ENCODE results near the gene TIFAB.

Gene TIFAB

GRCh38 chr5:135480511-135480910, 28.4 kb upstream of the TIFAB start:
- DNase-seq (ENCODE audit: insufficient read length) = no peak
- no peak for TF ChIP-seq POLR2A (IDR thresholded peaks at IDR 0.05; ENCODE audit: low read depth, low read length)
- TF ChIP-seq TAF1 (IDR thresholded peaks at IDR 0.05; ENCODE audit: borderline replicate concordance, low read depth, low read length) = no peak
- TF ChIP-seq POLR2AphosphoS5 (IDR thresholded peaks at IDR 0.05; ENCODE audit: low read depth, low read length) = no peak
- FAIRE-seq = no peak

GRCh38 chr5:135478938-135479337, 26.8 kb upstream of the TIFAB start:
- DNase-seq (ENCODE audit: insufficient read length) (no peak), FAIRE-seq (no peak)
- TF ChIP-seq TAF1 (IDR thresholded peaks at IDR 0.05; ENCODE audit: borderline replicate concordance, low read depth, low read length) (no peak), POLR2A (IDR thresholded peaks at IDR 0.05; ENCODE audit: low read depth, low read length) (no peak), POLR2AphosphoS5 (IDR thresholded peaks at IDR 0.05; ENCODE audit: low read depth, low read length) (no peak)

GRCh38 chr5:135477613-135478066, 25.5 kb upstream of the TIFAB start:
- FAIRE-seq (no peak), DNase-seq (ENCODE audit: insufficient read length) (no peak)

GRCh38 chr5:135476615-135477581, 24.7 kb upstream of the TIFAB start:
- TF ChIP-seq POLR2AphosphoS5 (IDR thresholded peaks at IDR 0.05; ENCODE audit: low read depth, low read length) (no peak), TAF1 (IDR thresholded peaks at IDR 0.05; ENCODE audit: borderline replicate concordance, low read depth, low read length) (no peak), POLR2A (IDR thresholded peaks at IDR 0.05; ENCODE audit: low read depth, low read length) (no peak)
- FAIRE-seq (no peak), DNase-seq (ENCODE audit: insufficient read length) (no peak)

More at GRCh38 chr5:135477613-135478066, 25.5 kb upstream of the TIFAB start:
- no peak for TF ChIP-seq POLR2AphosphoS5 (IDR thresholded peaks at IDR 0.05; ENCODE audit: low read depth, low read length)
- no peak for TF ChIP-seq TAF1 (IDR thresholded peaks at IDR 0.05; ENCODE audit: borderline replicate concordance, low read depth, low read length)
- TF ChIP-seq POLR2A (IDR thresholded peaks at IDR 0.05; ENCODE audit: low read depth, low read length) = no peak

- DNase-seq (ENCODE audit: insufficient read length) (no peak), FAIRE-seq (no peak)
- TF ChIP-seq TAF1 (IDR thresholded peaks at IDR 0.05; ENCODE audit: borderline replicate concordance, low read depth, low read length) (no peak), POLR2AphosphoS5 (IDR thresholded peaks at IDR 0.05; ENCODE audit: low read depth, low read length) (no peak)
These were observed 22.0 kb upstream of the TIFAB start for GRCh38 chr5:135473956-135474670.

- TF ChIP-seq TAF1 (IDR thresholded peaks at IDR 0.05; ENCODE audit: borderline replicate concordance, low read depth, low read length) (no peak), POLR2AphosphoS5 (IDR thresholded peaks at IDR 0.05; ENCODE audit: low read depth, low read length) (no peak), POLR2A (IDR thresholded peaks at IDR 0.05; ENCODE audit: low read depth, low read length) (no peak)
- DNase-seq (ENCODE audit: insufficient read length) (no peak), FAIRE-seq (no peak)
These were observed 20.0 kb upstream of the TIFAB start for GRCh38 chr5:135472141-135472540.

GRCh38 chr5:135471726-135472125, 19.6 kb upstream of the TIFAB start:
- TF ChIP-seq POLR2A (IDR thresholded peaks at IDR 0.05; ENCODE audit: low read depth, low read length) (no peak), POLR2AphosphoS5 (IDR thresholded peaks at IDR 0.05; ENCODE audit: low read depth, low read length) (no peak), TAF1 (IDR thresholded peaks at IDR 0.05; ENCODE audit: borderline replicate concordance, low read depth, low read length) (no peak)
- FAIRE-seq = no peak
- DNase-seq (ENCODE audit: insufficient read length) = no peak

GRCh38 chr5:135469911-135470310, 17.8 kb upstream of the TIFAB start:
- no peak for DNase-seq (ENCODE audit: insufficient read length)
- no peak for FAIRE-seq

GRCh38 chr5:135468541-135468940, 16.4 kb upstream of the TIFAB start:
- no peak for TF ChIP-seq POLR2A (IDR thresholded peaks at IDR 0.05; ENCODE audit: low read depth, low read length)
- no peak for TF ChIP-seq POLR2AphosphoS5 (IDR thresholded peaks at IDR 0.05; ENCODE audit: low read depth, low read length)
- TF ChIP-seq TAF1 (IDR thresholded peaks at IDR 0.05; ENCODE audit: borderline replicate concordance, low read depth, low read length) = no peak
- no peak for FAIRE-seq
- no peak for DNase-seq (ENCODE audit: insufficient read length)

More at GRCh38 chr5:135469911-135470310, 17.8 kb upstream of the TIFAB start:
- no peak for TF ChIP-seq TAF1 (IDR thresholded peaks at IDR 0.05; ENCODE audit: borderline replicate concordance, low read depth, low read length)
- no peak for TF ChIP-seq POLR2AphosphoS5 (IDR thresholded peaks at IDR 0.05; ENCODE audit: low read depth, low read length)
- no peak for TF ChIP-seq POLR2A (IDR thresholded peaks at IDR 0.05; ENCODE audit: low read depth, low read length)

- TF ChIP-seq POLR2AphosphoS5 (IDR thresholded peaks at IDR 0.05; ENCODE audit: low read depth, low read length) (no peak), POLR2A (IDR thresholded peaks at IDR 0.05; ENCODE audit: low read depth, low read length) (no peak), TAF1 (IDR thresholded peaks at IDR 0.05; ENCODE audit: borderline replicate concordance, low read depth, low read length) (no peak)
- FAIRE-seq (no peak), DNase-seq (ENCODE audit: insufficient read length) (no peak)
These were observed 15.8 kb upstream of the TIFAB start for GRCh38 chr5:135467871-135468485.

GRCh38 chr5:135467051-135467625, 15.0 kb upstream of the TIFAB start:
- FAIRE-seq = no peak
- TF ChIP-seq TAF1 (IDR thresholded peaks at IDR 0.05; ENCODE audit: borderline replicate concordance, low read depth, low read length) = no peak
- TF ChIP-seq POLR2A (IDR thresholded peaks at IDR 0.05; ENCODE audit: low read depth, low read length) = no peak
- TF ChIP-seq POLR2AphosphoS5 (IDR thresholded peaks at IDR 0.05; ENCODE audit: low read depth, low read length) = no peak
- no peak for DNase-seq (ENCODE audit: insufficient read length)

Data from GM12892 (cell line).